MCF 10A (cell line): ENCODE measurements around the gene ABCC2. TPM values are rescaled to one million over a fixed set of nuclear protein-coding genes. Genes with fewer than 3 reads are reported as not detected.

Experiments used
- BruUV-seq: library from RNA; stranded (reverse); fragments of 400-500 nt; replicated peaks from 2 replicates; lab custom pipeline; 2021; lab: Mats Ljungman, UMichigan
- CTCF ChIA-PET: fragments of 300-600 bp; sonication (Branson Sonifier 250); formaldehyde crosslinking; extraction: SDS; loops from one replicate; lab custom pipeline; 2021; ENCODE audit warnings: antibody characterized with exemption, inconsistent platforms; lab: Yijun Ruan, JAX
- POLR2A ChIA-PET: fragments of 300-600, 350-650 bp; sonication (Branson Sonifier 250); formaldehyde crosslinking; extraction: SDS; loops from one replicate; lab custom pipeline; 2020; ENCODE audit warnings: antibody characterized with exemption, inconsistent platforms; lab: Yijun Ruan, JAX
- DNase-seq: peaks from one replicate; pipeline ENCODE4 v3.0.0-alpha.2; 2018; ENCODE audit not compliant: unreplicated experiment
- H3K27ac Mint-ChIP-seq: one replicate; pipeline ENCODE4 v1.8.0; 2022; ENCODE audit warnings: mild to moderate bottlenecking, low read depth, mixed read lengths; ENCODE audit not compliant: unreplicated experiment
- H3K27me3 Mint-ChIP-seq: one replicate; pipeline ENCODE4 v1.8.0; 2022; ENCODE audit warnings: mixed read lengths; ENCODE audit not compliant: insufficient read depth, unreplicated experiment
- H3K36me3 Mint-ChIP-seq: one replicate; pipeline ENCODE4 v1.8.0; 2022; ENCODE audit warnings: mild to moderate bottlenecking, moderate library complexity, mixed read lengths; ENCODE audit not compliant: insufficient read depth, unreplicated experiment
- H3K4me1 Mint-ChIP-seq: one replicate; pipeline ENCODE4 v1.8.0; 2022; ENCODE audit warnings: mixed read lengths; ENCODE audit not compliant: insufficient read depth, unreplicated experiment
- H3K4me3 Mint-ChIP-seq: one replicate; pipeline ENCODE4 v1.8.0; 2022; ENCODE audit warnings: mild to moderate bottlenecking, moderate library complexity, mixed read lengths; ENCODE audit not compliant: unreplicated experiment
- H3K9me3 Mint-ChIP-seq: one replicate; pipeline ENCODE4 v1.8.0; 2022; ENCODE audit warnings: mixed read lengths; ENCODE audit not compliant: unreplicated experiment
- CTCF ChIP-seq: fragments of 200-600 bp; IDR thresholded peaks from one replicate; pipeline ENCODE4 v1.8.0; 2022; ENCODE audit warnings: antibody characterized with exemption, mild to moderate bottlenecking; ENCODE audit not compliant: unreplicated experiment
- intact Hi-C: fragments of 100-400 bp; cut with micrococcal nuclease; formaldehyde crosslinking; loops from 2 replicates; pipeline ENCODE4 v1.14.1; 2022
- total RNA-seq: library from RNA; stranded (reverse); gene quantifications from 2 replicates; pipeline ENCODE4 v1.2.3, GENCODE V29; 2022

The ABCC2 gene
- total RNA-seq, 1 experiment from 2014 or later, result 6.3 TPM

GRCh38 chr10:99796928-99797327, 14.5 kb downstream of the ABCC2 start:
- intact Hi-C loops, result no loop called here
- H3K4me1 Mint-ChIP-seq, result no peaks in the 10 kb centered on the region
- CTCF ChIA-PET, result no interaction called here
- no peak for TF ChIP-seq CTCF
- no peak overlapping the region for H3K4me3 Mint-ChIP-seq
- no peaks in the 10 kb centered on the region for H3K9me3 Mint-ChIP-seq
- no peaks in the 10 kb centered on the region for H3K27me3 Mint-ChIP-seq
- POLR2A ChIA-PET, result interaction anchor here (0.6 to 3.4 kb wide), 3 partner anchors 8 to 14 kb away, joined by 3 to 14 read pairs (median 3); no protein-coding TSS in a partner anchor
- no peak overlapping the region for H3K27ac Mint-ChIP-seq
- DNase-seq, result no peak
- H3K36me3 Mint-ChIP-seq, result peaks cover 27% of the 10 kb centered on the region
- no TSS peak for BruUV-seq

- Mint-ChIP-seq H3K27me3 (no peaks in the 10 kb centered on the region), H3K4me1 (no peaks in the 10 kb centered on the region), H3K9me3 (no peaks in the 10 kb centered on the region), H3K4me3 (no peak overlapping the region), H3K36me3 (peaks cover 26% of the 10 kb centered on the region), H3K27ac (peak overlapping the region; percentile 13)
- TF ChIP-seq CTCF, result no peak
- ChIA-PET CTCF (interaction anchor here (0.7 to 1.7 kb wide), 2 partner anchors 48 to 65 kb away, joined by 3 to 5 read pairs; no protein-coding TSS in a partner anchor), POLR2A (interaction anchor here (0.6 to 3.4 kb wide), 2 partner anchors 9 to 107 kb away, joined by 3 to 14 read pairs; no protein-coding TSS in a partner anchor)
- DNase-seq, result no peak
- intact Hi-C loops, result no loop called here
- BruUV-seq, result no TSS peak
Measured at GRCh38 chr10:99798031-99798430, 15.6 kb downstream of the ABCC2 start.

GRCh38 chr10:99798920-99799319, 16.5 kb downstream of the ABCC2 start:
- H3K36me3 Mint-ChIP-seq, result peaks cover 17% of the 10 kb centered on the region
- H3K9me3 Mint-ChIP-seq, result no peaks in the 10 kb centered on the region
- no peak for DNase-seq
- H3K4me1 Mint-ChIP-seq, result no peaks in the 10 kb centered on the region
- ChIA-PET CTCF (interaction anchor here (1.7 kb wide), 1 partner anchor 47 kb away, joined by 5 read pairs; no protein-coding TSS in a partner anchor), POLR2A (interaction anchor here (3.4 kb wide), 1 partner anchor 10 kb away, joined by 14 read pairs; no protein-coding TSS in a partner anchor)
- H3K4me3 Mint-ChIP-seq, result no peak overlapping the region
- intact Hi-C loops, result no loop called here
- BruUV-seq, result no TSS peak
- no peak overlapping the region for H3K27ac Mint-ChIP-seq
- no peaks in the 10 kb centered on the region for H3K27me3 Mint-ChIP-seq
- no peak for TF ChIP-seq CTCF

GRCh38 chr10:99799613-99800012, 17.2 kb downstream of the ABCC2 start:
- ChIA-PET CTCF (interaction anchor here (0.5 to 1.7 kb wide), 2 partner anchors 46 to 180 kb away, joined by 3 to 5 read pairs; no protein-coding TSS in a partner anchor), POLR2A (interaction anchor here (3.4 kb wide), 1 partner anchor 11 kb away, joined by 14 read pairs; no protein-coding TSS in a partner anchor)
- Mint-ChIP-seq H3K4me1 (no peaks in the 10 kb centered on the region), H3K4me3 (no peak overlapping the region), H3K27ac (no peak overlapping the region), H3K9me3 (no peaks in the 10 kb centered on the region), H3K27me3 (no peaks in the 10 kb centered on the region), H3K36me3 (peaks cover 15% of the 10 kb centered on the region)
- BruUV-seq, result no TSS peak
- intact Hi-C loops, result no loop called here
- DNase-seq, result no peak
- TF ChIP-seq CTCF, result no peak
